Endometrial microvascular endothelial cells (primary cell): ENCODE results near the gene SIRT6. TPM values are rescaled to one million over a fixed set of nuclear protein-coding genes. Genes with fewer than 3 reads are reported as not detected.
"Not testable (repeated sequence)": the region's sequence is repeated elsewhere in the genome, so short reads cannot be mapped to it uniquely, and the experiment has no call there.

ENCODE experiments used
- in situ Hi-C: cut with HindIII; loops from 2 replicates; pipeline ENCODE4 v1.10.0; 2017; ENCODE audit warnings: low sequenced_read_pairs, low pct_unique_long_range_greater_than_20kb; ENCODE audit errors: inconsistent ontology term
- total RNA-seq: library from RNA; depleted of rRNA; stranded (reverse); fragments of >200 nt; gene quantifications from one replicate; pipeline ENCODE4 v1.2.3, GENCODE V29; 2015; ENCODE audit errors: inconsistent ontology term

SIRT6 gene
- total RNA-seq, 1 donor from 2014 or later = 23.2 TPM

DNA sequence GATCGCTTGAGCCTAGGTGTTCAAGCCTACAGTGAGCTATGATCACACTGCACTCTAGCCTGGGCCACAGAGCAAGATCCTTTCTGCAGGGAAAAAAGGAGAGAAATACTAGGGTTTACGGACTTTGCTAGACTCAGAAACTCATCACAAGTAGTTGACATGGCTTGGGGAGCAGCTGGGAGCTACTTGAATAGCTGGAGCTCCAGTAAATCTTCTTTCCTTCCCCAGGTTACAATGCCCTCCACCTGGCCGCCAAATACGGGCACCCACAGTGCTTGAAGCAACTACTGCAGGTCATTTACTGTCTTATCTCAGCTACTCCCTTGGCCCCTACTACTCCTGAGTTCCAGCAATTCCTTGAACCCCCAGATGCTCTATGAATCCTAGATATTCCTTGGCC is 19.4 kb upstream of the SIRT6 start:
- in situ Hi-C loops = no loop called here

- in situ Hi-C loops = no loop called here
Observed at GRCh38 chr19:4200940-4201542, 18.7 kb upstream of the SIRT6 start.

- in situ Hi-C loops = no loop called here
Observed at GRCh38 chr19:4199699-4200293, 17.4 kb upstream of the SIRT6 start.

DNA sequence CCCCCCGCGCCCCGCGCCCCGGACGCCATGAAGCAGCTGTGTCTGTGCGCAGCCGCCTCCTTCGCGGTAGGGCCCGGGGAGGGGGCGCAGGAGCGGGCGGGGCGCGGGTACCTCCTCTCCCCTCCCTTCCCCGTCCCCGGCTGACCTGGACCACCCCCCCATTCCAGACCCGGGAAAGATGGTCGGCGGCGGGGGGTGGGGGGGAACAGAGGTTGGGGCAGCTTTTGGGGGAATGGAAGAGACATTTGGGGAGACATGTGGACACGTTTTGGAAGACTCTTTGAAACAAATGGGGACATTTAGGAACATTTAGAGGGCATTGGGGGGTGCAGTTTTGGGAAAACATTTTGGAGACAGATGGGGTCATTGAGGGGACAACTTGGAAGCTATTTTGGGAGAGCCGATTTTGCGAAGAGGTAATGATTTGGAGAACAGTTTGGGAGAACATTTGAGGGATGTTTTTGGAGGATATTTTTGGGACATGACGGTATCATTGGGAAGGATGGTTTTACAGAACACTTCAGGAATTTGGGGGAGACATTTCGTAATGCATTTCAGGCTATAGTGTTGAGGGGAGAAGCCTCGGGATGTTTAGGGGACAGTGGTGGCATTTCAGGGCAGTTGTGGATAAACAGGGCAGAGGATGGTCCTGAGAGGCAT is 16.2 kb upstream of the SIRT6 start:
- in situ Hi-C loops = no loop called here

- in situ Hi-C loops = no loop called here
Observed at GRCh38 chr19:4197625-4198466, 15.5 kb upstream of the SIRT6 start.

DNA sequence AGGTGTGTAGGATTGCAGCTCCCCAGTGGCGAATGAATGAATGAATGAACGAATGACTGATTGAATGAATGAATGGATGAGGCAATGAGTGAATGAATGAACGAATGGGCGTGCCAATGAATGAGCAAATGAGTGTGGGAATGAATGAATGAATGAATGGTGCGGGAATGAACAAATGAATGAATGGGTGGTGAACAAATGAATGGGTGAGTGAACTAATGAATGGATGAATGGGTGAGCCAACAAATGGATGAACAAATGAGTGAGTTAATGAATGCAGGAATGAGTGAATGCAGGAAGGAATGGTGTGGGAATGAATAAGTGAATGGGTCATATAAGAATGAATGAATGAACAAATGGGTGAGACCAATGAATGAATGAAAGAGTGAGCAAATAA is 14.9 kb upstream of the SIRT6 start:
- in situ Hi-C loops = no loop called here

- in situ Hi-C loops = no loop called here
Observed at GRCh38 chr19:4196587-4197148, 14.3 kb upstream of the SIRT6 start.

DNA sequence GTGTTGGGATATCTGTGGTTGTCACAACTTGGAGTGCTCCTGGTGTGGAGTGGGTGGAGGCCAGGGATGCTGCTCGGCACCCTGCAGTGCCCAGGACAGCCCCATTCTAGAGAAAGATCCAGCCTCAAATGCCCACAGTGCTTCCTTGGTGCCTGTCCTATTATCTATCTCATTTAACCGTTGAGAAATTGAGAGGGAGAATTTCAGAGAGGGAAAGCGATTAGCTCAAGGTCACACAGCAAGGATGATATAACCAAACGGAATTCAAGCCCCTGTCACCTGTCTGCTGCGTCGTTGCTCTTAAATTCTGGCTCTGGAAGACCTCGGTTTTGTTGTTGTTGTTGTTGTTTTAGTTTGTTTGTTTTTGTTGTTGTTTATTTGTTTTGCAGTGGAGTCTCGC is 13.6 kb upstream of the SIRT6 start:
- in situ Hi-C loops = no loop called here

DNA sequence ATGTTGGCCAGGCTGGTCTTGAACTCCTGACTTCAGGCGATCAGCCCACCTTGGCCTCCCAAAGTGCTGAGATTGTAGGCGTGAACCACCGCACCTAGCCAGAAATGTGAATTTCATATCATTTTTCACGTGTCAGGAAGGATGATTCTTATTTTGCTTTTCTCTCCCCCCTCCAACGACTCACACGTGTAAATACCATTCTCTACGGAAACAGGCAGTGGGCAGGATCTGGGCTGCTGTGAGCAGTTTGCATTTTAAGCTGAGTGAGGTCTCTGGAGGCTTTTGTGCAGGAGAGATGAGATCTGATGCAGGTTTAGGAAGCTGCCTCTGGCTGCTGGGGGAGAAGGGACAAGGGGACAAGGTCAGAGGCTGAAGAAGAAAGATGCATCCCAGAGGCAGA is 12.0 kb upstream of the SIRT6 start:
- in situ Hi-C loops = no loop called here

GRCh38 chr19:4192537-4192936 is 10.2 kb upstream of the SIRT6 start:
- in situ Hi-C loops = not testable (repeated sequence)

- in situ Hi-C loops = no loop called here
Observed at GRCh38 chr19:4189641-4190040, 7.3 kb upstream of the SIRT6 start.

DNA sequence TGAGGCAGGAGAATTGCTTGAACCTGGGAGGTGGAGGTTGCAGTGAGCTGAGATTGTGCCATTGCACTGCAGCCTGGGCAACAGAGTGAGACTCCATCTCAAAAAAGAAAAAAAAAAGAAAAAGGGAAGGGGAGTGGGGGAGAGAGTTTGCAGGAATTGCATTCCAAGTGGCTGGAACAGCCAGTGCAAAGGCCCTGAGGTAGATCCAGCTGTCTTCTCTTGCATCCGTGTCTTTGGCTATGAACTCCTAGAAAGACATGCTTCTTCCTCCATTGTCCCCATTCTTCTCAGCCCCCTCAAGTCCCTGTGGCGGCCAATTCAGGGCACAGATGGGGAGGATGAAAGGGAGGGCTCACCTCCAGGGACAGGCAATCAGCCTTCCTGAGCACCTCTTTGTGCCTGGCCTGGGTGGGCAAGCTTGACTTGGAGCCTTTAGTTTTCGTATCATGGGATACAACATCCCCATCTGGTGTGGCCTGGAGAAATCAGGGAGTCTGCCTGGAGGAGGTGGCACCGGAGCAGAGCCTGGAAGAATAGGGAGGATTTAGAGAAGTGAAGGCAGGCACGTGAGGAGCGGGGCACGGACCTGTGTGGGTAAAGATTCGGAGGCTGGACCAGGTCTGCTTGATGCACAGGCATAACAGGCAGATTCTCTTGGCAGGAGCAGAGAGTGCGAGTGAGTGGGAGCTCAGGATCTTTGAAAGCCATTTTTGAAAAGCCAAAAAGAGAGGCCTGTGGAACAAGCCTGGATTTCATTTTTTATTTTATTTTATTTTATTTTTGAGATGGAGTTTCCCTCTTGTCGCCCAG is 5.2 kb upstream of the SIRT6 start:
- in situ Hi-C loops = no loop called here

- in situ Hi-C loops = no loop called here
Observed at GRCh38 chr19:4186087-4186993, 4.0 kb upstream of the SIRT6 start.

GRCh38 chr19:4185413-4186086 is 3.2 kb upstream of the SIRT6 start:
- in situ Hi-C loops = no loop called here

DNA sequence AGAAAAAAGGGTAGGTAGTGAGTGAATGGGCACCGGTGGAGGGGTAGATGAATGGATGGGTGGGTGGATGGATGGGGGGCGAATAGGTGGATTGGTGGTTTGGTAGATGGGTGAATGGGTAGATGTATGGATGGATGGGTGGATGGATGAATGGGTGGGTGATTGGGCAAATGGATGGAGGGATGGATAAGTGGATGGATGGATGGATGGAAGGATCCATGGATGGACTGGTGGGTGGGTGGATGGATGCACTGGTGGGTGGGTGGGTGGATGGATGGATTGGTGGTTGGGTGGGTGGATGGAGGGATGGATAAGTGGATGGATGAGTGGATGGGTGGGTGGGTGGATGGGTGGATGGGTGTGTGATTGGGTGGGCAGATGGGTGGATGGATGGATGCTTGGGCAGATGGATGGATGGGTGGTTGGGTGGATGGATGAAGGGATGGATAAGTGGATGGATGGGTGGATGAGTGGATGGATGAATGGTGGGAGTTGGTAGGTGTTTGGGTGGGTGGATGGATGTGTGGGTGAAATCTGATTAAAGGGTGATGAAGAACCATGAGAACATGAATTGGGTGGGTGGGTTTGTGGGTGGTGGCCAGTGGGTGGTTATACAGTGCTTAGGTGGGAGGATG is 2.5 kb upstream of the SIRT6 start:
- in situ Hi-C loops = no loop called here

DNA sequence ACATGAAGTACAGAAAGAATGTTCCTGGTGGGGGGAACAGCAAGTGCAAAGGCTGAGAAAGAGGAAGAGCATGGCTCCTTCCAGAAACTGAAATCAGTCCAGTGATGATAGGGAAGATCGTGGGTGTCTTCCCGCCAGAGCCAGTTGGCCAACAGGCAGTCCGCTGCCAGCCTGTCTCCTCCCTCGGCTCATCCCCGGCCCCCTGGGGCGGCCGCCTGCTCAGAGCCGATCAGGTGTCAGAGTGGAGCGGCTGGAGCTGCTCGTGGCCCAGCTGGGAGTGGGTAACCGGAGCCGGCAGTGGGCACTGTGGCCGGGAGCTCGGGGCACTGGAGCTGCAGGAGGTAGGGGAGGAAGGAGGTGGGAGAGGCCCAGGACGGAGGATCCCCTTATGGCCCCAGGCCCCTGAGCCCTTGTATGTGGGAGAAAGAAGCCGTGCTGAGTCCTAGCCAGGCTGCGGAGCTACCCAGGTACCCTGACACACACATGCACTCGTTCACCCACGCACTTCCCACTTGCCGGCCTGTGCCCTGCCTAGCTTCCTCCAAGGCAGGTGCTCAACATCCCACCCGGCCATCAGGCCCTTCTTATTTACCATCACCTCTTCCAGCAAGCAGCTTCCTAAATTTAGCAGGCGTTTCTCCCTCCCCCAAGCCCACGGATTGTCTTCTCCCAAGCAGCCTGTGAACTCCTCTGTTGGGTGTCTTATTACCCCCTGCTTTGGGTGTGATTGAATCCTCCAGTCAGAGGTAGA is 1.8 kb upstream of the SIRT6 start:
- in situ Hi-C loops = no loop called here
